T-helper 22 cell (primary cell): ENCODE measurements around the gene MOCS3.
"Not testable (repeated sequence)": the region's sequence is repeated elsewhere in the genome, so short reads cannot be mapped to it uniquely, and the experiment has no call there.

ENCODE experiments used
- DNase-seq: peaks from one replicate; pipeline ENCODE4 v3.0.0-alpha.2; 2020; ENCODE audit warnings: low read depth

The MOCS3 gene

GRCh38 chr20:50932016-50932485 lies 26.6 kb upstream of the MOCS3 start:
- no peak for DNase-seq

DNA sequence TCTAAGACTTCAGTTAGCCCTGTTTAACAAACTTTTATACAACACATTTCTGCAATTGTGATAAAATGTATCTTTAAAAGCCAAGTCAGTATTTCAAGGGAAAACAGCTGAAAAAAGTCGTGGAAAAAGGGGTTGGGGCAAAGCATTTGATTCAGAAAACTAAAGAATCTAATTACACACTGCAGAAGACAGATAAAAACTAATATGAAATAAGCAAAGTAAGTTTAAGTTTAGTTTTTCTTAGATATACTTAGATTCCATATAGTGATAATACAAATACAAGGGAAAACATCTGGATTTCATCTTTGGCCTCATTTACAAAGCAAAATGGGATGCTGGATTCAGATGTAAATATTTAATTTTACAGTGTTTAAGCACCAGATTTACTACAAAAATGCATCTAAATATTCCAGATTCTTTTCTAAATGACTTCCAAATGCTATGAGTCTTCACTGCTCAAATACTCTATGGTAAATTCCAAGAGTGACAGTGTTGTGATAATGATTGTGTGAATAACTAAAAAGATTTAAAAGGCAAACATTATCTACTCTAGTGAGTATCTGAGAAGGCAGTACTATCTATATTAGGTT lies 25.8 kb upstream of the MOCS3 start:
- no peak for DNase-seq

- no peak for DNase-seq
Measured at GRCh38 chr20:50933589-50933988, 25.0 kb upstream of the MOCS3 start.

DNA sequence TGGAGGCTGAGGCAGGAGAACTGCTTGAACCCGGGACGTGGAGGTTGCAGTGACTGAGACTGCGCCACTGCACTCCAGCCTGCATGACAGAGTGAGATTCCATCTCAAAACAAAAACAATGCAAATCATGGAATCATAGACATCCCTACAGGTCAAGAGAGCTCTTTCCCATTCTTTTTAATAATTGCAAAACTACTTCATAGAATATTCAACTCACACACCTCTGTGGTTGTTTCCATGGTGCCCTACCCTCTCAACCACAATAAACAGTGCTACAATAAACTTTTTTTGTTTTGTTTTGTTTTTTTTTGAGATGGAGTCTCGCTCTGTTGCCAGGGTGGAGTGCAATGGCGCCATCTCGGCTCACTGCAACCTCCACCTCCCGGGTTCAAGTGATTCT lies 15.5 kb upstream of the MOCS3 start:
- DNase-seq, result no peak

DNA sequence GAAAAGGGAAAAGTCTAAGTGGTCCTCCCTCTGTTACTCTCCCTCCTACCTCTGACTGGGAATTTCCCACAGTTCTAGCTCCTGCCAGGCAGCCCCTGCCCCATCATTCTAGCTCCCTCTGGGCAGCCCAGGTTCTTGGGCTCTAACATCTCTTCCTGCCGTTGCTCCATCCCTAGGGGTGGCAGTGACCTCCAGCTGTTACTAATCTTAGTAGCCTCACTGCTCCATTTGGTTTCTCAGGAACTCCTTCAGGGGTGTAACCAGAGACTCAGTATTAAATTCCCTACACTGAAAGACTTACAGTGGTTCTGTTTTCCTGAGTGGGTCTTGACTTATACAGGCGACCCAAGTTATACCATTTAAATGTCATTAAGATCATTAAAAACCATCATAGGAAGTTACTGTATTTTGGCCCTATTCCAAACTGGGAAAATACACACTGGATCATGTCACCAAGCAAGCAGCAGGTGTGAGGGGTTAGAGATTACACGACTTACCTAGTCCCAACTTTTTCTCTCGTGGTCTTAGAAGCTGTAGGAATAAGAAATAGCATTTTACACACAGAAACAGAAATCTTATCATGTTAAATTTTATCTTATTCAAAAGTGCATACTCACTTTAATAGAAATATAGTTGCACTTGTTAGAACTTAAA lies 10.4 kb upstream of the MOCS3 start:
- DNase-seq, result no peak

DNA sequence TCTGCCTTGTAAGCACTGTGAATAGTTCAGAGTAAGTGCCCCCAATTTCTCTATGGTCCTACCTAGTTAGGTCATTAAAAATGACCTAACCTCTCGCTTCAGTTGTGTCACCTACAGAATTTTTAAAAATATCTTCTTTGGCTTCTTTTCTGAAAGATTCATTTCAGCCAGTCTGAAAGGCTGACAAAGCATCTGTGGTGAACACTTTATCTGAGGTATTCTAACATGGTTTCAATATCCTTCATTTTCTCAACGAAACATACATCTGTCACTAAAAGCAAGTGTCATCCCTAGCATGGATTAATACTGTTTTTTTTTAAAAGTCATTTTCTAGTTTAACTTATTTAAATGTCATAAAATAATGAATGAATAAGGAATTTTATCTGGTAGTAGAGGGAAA lies 5.4 kb upstream of the MOCS3 start:
- DNase-seq, result no peak

GRCh38 chr20:50953821-50954220 lies 4.8 kb upstream of the MOCS3 start:
- no peak for DNase-seq

DNA sequence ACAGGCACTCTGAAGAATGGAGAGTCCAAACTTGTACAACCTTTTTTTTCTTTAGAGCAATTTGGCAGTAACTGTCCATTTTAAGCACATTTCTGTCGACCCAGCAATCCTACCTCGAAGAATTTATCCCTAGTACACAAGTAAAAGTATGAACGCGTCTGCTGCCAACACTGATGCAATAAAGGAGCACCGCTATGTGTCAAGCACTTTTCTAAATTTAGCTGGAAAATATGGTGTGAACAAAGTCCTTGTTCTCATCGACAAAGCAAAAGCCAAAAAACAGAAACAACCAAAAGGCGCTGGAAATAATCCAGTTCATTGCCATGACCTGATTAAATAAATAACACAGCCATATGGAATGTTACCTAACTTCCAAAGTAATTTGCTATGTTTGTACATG lies 1.3 kb upstream of the MOCS3 start:
- no peak for DNase-seq

- peak; percentile 80 for DNase-seq
Measured at GRCh38 chr20:50957798-50958614, 612 bp upstream of the MOCS3 start, which contains the start of gene DPM1. TSS of gene DPM1 (minus strand) at chr20:50958532. CDS start at chr20:50958523, 9 bp downstream.

- DNase-seq, result no peak
Measured at GRCh38 chr20:50959543-50960126, 1.0 kb downstream of the MOCS3 start.

- no peak for DNase-seq
Measured at GRCh38 chr20:50967586-50967985, 9.0 kb downstream of the MOCS3 start.

DNA sequence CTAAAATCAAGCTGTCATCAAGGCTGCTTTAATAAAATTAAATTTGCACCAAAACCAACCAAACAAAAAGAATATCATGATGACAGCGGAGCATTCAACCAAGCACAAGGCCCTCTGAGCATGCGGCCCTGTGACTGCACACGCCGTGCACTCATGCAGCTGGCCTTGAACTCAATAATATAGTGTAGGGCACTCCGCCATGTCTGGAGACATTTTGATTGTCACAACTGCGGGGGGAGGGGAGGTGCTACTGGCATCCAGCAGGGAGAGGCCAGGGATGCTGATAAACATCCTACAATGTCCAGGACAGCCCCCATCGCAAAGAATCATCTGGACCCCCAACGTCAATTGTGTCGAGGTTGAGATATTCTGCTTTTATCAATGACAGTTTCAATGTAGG lies 9.7 kb downstream of the MOCS3 start:
- DNase-seq, result no peak

DNA sequence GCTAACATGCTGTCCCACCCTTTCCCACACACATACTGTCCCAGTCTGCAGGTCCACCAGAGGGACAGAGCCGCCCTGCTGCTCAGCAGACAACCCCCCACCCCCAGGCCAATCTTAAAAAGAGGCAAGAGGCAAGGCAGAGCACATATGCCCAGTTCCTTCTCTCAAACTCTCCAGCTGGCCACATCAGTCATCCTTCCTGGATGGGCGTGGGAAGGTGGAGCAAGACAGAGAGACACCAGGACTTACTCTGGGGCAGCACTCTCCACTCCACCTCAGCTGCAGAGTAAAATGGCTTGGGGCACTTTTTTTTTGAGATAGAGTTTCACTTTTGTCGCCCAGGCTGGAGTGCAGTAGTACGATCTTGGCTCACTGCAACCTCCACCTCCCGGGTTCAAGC lies 10.8 kb downstream of the MOCS3 start:
- DNase-seq, result no peak

DNA sequence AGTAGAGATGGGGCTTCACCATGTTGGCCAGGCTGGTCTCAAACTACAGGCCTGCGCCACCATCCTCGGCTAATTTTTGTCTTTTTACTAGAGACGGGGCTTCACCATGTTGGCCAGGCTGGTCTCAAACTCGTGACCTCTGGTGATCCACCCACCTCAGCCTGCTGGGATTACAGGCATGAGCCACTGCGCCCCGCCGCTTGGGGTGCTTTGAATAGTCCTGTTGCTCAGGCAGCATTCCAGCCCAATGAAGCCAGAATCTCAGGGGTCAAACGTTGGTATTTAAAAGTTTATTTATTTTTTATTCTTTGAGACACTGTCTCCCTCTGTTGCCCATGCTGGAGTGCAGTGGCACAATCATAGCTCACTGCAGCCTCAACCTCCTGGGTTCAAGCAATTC lies 11.3 kb downstream of the MOCS3 start:
- no peak for DNase-seq

DNA sequence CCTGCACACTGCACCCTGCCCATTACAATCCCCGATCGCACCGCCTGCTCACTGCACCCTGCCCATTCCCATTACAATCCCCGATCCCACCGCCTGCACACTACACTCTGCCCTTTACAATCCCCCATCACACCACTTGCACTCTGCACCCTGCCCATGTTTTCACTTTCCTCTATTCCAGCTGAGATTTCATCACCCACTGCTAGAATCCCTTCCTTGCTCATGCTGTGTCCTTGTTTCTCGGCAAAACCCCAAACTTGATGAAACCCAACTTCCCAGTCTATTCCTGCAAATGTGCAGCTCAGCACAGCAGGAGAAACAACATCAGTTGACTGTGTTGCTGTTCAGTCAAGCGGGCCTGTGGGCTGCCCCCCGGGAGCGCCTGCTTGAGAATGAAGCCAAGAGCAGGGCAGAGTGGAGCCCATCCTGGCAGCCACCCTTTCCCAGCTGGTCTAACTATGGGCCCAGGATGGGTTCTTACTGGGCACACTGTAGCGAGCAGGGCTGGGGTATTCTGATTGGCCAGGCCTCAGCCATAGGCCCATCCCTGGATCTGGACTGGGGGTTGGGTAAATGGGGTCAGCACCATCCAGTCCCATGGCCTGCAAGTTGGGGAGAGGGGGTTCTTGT lies 17.2 kb downstream of the MOCS3 start:
- no peak for DNase-seq

DNA sequence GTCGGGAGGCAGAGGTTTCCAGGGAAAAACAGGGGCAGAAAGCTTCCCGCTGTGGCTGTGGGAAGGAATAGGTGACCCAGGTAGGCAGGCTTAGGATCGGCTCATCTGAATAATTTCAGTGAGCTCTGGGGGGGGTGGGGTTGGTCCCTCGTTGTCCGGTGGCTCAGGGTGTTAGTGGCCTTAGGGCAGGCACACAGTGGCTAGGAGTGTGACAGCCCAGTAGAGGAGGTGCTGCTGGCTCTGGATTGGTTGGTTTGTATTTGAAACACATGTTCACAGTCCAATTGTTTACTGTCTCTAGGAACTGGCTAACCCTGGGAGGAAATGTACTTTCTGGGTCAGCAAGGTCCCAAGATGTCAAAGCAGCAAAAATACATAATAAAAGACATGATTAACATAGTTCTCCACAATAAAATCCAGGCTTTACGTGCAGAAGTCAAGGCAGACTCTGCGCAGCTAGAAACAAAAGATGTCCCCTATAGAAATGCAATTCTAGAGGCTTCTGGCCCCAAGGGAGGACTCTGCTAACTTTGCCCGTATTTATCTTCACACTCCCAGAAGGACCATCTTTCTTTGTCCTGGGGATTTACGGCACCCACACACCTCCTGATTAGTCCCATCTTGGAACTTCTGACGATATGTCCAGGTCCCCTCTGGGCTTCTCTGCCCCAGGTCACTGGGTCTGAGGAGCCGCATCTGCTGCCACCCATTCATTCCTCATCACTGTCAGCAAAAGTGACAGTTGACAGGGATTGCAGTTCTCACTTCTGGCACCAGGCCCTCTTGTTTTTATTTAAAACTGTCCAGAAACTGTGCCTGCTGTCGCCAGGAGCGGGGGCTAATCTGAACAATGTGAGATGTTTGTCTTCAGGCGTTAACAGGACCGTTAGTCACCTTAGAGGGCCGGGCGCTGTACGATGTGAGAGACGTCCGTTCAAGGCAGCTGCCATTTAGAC lies 18.7 kb downstream of the MOCS3 start:
- DNase-seq, result no peak

DNA sequence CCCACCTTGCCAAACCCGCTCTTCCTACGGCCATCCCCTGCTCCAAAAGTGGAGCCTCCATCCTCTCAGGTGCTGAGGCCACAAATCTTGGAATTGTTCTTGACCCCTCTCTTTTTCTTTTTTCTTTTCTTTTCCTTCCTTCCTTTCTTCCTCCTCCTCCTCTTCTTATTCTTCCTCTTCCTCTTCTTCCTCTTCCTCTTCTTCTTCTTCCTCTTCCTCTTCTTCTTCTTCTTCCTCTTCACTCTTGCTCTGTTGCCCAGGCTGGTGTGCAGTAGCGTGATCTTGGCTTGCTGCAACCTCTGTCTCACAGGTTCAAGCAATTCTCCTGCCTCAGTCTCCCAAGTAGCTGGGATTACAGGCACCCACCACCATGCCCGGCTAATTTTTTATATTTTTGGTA lies 19.9 kb downstream of the MOCS3 start:
- DNase-seq, result not testable (repeated sequence)

GRCh38 chr20:50980071-50980681 lies 21.6 kb downstream of the MOCS3 start:
- no peak for DNase-seq

- DNase-seq, result peak; percentile 9
Measured at GRCh38 chr20:50980851-50981713, 22.5 kb downstream of the MOCS3 start.

DNA sequence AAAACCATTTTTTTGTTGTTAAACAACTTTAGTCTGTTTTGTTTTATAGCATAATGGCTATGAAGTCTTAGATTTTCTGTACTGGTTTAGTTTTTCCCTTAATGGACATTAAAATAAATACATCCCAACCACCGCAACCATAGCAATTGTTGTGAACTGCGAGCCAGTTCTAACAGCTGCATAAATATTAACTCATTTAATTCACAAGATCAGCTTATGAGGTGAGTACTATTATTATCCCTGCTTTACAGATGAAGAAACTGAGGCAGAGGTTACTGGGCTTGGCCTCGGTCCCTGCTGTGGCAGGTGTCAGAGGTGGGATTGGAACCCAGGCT lies 23.1 kb downstream of the MOCS3 start:
- DNase-seq, result no peak
